PFSK-1 (cell line): ENCODE results near the gene HAX1.

Experiments used
- FOXP2 ChIP-seq: optimal IDR thresholded peaks from 2 replicates; pipeline ENCODE3; 2011; ENCODE audit warnings: borderline replicate concordance, control low read depth, inconsistent platforms; ENCODE audit not compliant: insufficient read depth; ENCODE audit errors: extremely low read length, extremely low read depth
- POLR2AphosphoS5 ChIP-seq: IDR thresholded peaks from 2 replicates; pipeline ENCODE4 v1.6.1; 2012; ENCODE audit warnings: low read depth, mild to moderate bottlenecking, control low read depth, low read length, moderate library complexity
- SIN3A ChIP-seq: IDR thresholded peaks from 2 replicates; pipeline ENCODE4 v1.6.1; 2012; ENCODE audit warnings: mild to moderate bottlenecking, low read length, moderate library complexity, borderline replicate concordance; ENCODE audit not compliant: insufficient read depth
- TAF1 ChIP-seq: IDR thresholded peaks from 2 replicates; pipeline ENCODE4 v1.6.1; 2012; ENCODE audit warnings: low read length, control low read depth, borderline replicate concordance; ENCODE audit not compliant: insufficient read depth
- TF ChIP-seq, protein P1 (sequence below), 2 experiments: IDR thresholded peaks; 2 replicates each; pipeline versions ENCODE4 v1.6.1 to v1.8.0; 2011 to 2012; ENCODE audit warnings: low read depth in 2 of 2, low read length in 2 of 2, control low read depth in 1 of 2, inconsistent platforms in 1 of 2, mild to moderate bottlenecking in 1 of 2, moderate library complexity in 1 of 2; ENCODE audit not compliant: insufficient read depth in 1 of 2

Gene HAX1

DNA sequence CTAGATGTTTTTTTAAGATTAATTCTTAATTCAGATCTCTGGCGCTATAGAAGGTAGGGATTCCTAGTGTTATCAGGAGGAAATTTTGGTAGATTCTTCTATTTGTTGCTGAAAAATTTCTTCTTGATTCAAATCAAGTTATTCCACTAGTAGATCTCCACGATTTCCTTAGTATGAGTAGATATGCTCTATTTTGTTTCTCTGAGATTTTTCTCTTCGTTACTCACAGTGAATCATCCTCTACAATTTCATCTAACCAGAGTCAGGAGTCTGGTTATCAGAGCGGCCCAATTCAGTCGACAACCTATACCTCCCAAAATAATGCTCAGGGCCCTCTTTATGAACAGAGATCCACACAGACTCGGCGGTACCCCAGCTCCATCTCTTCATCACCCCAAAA is 18.8 kb upstream of the HAX1 start:
- TF ChIP-seq FOXP2, result no peak
- no peak for TF ChIP-seq SIN3A
- TF ChIP-seq, protein P1, sequence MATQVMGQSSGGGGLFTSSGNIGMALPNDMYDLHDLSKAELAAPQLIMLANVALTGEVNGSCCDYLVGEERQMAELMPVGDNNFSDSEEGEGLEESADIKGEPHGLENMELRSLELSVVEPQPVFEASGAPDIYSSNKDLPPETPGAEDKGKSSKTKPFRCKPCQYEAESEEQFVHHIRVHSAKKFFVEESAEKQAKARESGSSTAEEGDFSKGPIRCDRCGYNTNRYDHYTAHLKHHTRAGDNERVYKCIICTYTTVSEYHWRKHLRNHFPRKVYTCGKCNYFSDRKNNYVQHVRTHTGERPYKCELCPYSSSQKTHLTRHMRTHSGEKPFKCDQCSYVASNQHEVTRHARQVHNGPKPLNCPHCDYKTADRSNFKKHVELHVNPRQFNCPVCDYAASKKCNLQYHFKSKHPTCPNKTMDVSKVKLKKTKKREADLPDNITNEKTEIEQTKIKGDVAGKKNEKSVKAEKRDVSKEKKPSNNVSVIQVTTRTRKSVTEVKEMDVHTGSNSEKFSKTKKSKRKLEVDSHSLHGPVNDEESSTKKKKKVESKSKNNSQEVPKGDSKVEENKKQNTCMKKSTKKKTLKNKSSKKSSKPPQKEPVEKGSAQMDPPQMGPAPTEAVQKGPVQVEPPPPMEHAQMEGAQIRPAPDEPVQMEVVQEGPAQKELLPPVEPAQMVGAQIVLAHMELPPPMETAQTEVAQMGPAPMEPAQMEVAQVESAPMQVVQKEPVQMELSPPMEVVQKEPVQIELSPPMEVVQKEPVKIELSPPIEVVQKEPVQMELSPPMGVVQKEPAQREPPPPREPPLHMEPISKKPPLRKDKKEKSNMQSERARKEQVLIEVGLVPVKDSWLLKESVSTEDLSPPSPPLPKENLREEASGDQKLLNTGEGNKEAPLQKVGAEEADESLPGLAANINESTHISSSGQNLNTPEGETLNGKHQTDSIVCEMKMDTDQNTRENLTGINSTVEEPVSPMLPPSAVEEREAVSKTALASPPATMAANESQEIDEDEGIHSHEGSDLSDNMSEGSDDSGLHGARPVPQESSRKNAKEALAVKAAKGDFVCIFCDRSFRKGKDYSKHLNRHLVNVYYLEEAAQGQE (IDR thresholded peaks at IDR 0.05; ENCODE audit: insufficient read depth in 1 of 2, low read depth in 2 of 2, low read length in 2 of 2), result no peak
- no peak for TF ChIP-seq TAF1
- no peak for TF ChIP-seq POLR2AphosphoS5

DNA sequence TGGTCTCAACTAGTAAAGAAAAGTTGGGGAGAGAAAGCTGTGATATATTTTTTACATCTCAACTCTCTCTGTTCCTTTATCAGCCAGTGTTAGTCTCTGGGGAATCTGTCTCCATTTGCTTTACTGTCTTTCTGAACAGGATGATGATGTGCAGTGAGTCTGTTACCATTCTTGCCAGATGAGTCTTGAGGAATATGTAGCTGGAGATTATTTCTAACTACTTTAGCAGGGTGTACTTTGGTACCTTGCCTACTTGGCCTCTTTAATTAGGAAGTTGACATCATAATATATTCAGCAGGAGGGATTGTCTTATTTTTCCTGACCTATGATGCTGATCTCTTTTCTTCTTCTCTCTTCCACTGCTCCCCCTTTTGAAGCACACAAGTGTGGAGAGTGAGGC is 15.7 kb upstream of the HAX1 start:
- TF ChIP-seq SIN3A, result no peak
- no peak for TF ChIP-seq TAF1
- no peak for TF ChIP-seq FOXP2
- TF ChIP-seq, protein P1 (IDR thresholded peaks at IDR 0.05; ENCODE audit: insufficient read depth in 1 of 2, low read depth in 2 of 2, low read length in 2 of 2), result no peak

DNA sequence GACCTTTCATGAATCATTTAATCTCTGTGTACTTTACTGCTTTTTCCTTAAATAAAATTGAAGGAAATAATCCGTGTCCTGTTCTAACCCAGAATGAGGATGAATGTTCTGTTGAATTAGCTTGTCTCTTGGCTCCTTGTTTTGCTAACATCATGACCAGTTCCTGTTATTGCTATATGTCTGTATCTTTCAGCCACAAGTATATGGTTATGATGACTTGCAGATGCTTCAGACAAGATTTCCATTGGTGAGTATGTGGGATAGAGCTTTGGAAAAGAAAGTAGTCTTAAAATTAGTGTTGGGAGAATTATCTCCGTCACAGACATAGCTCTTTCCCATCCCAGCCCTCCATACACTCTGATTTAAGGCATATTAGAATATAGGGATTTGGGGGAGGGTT is 13.6 kb upstream of the HAX1 start:
- no peak for TF ChIP-seq TAF1
- TF ChIP-seq, protein P1 (IDR thresholded peaks at IDR 0.05; ENCODE audit: insufficient read depth in 1 of 2, low read depth in 2 of 2, low read length in 2 of 2), result no peak
- TF ChIP-seq FOXP2, result no peak
- no peak for TF ChIP-seq POLR2AphosphoS5
- no peak for TF ChIP-seq SIN3A

DNA sequence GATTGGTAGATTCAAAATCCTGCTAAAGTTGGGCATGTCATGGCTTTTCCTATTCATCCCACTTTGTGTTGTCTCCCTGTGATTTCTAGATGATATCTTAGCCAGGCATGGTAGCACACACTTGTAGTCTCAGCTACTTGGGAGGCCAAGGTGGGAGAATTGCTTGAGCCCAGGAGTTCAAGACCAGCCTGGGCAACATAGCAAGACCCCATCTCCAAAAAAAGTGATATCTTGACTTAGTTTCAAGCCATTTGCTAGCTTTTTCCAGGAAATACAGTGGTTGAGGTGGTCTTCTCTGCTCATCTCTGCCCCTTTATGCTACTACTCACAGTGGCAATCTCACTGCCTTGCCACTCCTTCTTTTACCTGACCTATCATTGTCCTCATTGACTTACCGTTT is 12.3 kb upstream of the HAX1 start:
- TF ChIP-seq TAF1, result no peak
- TF ChIP-seq SIN3A, result no peak
- no peak for TF ChIP-seq FOXP2
- no peak for TF ChIP-seq POLR2AphosphoS5
- TF ChIP-seq, protein P1 (IDR thresholded peaks at IDR 0.05; ENCODE audit: insufficient read depth in 1 of 2, low read depth in 2 of 2, low read length in 2 of 2), result no peak

DNA sequence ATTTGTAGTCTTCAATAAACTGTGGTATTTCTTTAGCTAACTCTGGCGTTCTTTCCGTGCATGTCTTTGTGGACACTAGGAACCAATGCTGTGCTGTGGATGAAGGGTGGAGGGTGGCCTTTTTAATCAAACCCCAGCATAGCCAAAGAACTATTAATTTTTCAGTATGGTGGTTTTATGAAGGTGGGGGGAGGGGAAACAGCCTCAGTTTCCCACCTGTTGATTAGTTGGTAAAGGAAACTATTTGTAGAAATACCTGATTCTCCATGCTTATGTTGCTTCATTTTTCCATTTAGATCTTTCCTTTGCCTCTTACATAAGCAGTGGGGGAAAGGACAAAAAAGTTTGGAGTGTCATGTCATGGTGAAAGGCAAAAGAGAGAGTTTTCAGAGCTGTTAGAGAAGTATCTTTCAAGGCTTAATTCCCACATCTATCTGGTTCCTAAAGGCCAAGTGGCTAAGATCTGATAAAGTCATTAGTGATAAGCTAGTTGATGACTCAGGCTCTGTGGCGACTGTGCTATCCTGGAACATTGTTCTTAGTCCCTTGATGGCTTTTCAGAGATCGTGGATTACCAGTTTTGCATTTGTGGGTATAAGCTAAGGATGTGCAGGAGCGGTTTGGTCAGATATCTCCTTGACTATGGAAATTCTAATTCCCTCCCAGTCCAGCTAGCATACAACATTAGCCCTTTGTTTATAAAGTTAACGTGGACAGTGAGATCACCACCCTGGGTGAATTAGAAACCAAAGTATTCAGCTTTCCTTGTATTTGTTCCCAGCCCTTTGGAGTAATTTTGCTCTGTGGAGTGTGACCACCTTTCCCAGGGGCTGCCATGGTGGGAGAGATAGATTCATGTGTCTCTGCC is 8.7 kb upstream of the HAX1 start:
- TF ChIP-seq FOXP2 (no peak), POLR2AphosphoS5 (0 out of 2 replicates have a peak, but pooled peaks have one; percentile 4), SIN3A (no peak), TAF1 (no peak)
- TF ChIP-seq, protein P1 (IDR thresholded peaks at IDR 0.05; ENCODE audit: insufficient read depth in 1 of 2, low read depth in 2 of 2, low read length in 2 of 2), result no peak
